LNCaP clone FGC (cell line): ENCODE measurements around the gene GPC3.

Experiments
- DNase-seq: peaks from one replicate; pipeline ENCODE4 v3.0.0-alpha.2; 2011; ENCODE audit warnings: low read depth
- H3K4me3 ChIP-seq: 2 replicates; pipeline ENCODE4 v1.5.1; 2011; ENCODE audit warnings: mild to moderate bottlenecking, low read depth, low read length, control low read depth
- TF ChIP-seq, protein P1 (sequence below): IDR thresholded peaks from 2 replicates; pipeline ENCODE4 v1.5.1; 2012; ENCODE audit warnings: mild to moderate bottlenecking; ENCODE audit not compliant: control insufficient read depth, insufficient read depth; ENCODE audit errors: extremely low read depth

Gene GPC3

DNA sequence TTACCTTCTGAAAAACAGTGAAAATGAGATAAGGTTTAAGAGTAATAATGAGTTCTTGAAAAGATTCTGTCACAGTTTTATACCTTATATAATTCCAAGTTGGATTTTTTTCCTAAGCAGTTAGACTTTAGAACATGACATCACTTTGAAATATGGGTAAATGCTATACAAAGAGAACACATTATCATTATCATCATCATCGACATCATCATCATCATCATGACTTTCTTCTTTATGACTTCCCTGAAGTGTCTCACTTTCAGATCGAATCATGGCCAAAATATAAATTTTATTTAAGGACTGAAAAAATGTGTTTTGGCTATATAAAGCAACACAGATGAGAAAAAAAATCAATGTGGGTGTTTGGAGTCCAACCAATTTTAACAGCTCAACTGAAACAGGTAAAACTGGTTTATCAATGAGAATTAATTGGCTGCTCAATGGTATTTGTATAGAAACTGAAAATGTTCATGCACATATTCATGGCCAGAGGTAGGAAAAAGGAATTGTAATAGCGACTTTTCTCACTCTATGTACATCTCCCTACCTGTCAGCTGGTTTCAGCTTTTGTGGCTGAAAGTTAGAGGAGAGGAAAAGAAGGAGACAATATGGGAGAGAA, 327.0 kb downstream of the GPC3 start:
- TF ChIP-seq, protein P1, sequence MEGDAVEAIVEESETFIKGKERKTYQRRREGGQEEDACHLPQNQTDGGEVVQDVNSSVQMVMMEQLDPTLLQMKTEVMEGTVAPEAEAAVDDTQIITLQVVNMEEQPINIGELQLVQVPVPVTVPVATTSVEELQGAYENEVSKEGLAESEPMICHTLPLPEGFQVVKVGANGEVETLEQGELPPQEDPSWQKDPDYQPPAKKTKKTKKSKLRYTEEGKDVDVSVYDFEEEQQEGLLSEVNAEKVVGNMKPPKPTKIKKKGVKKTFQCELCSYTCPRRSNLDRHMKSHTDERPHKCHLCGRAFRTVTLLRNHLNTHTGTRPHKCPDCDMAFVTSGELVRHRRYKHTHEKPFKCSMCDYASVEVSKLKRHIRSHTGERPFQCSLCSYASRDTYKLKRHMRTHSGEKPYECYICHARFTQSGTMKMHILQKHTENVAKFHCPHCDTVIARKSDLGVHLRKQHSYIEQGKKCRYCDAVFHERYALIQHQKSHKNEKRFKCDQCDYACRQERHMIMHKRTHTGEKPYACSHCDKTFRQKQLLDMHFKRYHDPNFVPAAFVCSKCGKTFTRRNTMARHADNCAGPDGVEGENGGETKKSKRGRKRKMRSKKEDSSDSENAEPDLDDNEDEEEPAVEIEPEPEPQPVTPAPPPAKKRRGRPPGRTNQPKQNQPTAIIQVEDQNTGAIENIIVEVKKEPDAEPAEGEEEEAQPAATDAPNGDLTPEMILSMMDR, result no peak
- DNase-seq, result no peak
- no peak overlapping the region for H3K4me3 ChIP-seq

DNA sequence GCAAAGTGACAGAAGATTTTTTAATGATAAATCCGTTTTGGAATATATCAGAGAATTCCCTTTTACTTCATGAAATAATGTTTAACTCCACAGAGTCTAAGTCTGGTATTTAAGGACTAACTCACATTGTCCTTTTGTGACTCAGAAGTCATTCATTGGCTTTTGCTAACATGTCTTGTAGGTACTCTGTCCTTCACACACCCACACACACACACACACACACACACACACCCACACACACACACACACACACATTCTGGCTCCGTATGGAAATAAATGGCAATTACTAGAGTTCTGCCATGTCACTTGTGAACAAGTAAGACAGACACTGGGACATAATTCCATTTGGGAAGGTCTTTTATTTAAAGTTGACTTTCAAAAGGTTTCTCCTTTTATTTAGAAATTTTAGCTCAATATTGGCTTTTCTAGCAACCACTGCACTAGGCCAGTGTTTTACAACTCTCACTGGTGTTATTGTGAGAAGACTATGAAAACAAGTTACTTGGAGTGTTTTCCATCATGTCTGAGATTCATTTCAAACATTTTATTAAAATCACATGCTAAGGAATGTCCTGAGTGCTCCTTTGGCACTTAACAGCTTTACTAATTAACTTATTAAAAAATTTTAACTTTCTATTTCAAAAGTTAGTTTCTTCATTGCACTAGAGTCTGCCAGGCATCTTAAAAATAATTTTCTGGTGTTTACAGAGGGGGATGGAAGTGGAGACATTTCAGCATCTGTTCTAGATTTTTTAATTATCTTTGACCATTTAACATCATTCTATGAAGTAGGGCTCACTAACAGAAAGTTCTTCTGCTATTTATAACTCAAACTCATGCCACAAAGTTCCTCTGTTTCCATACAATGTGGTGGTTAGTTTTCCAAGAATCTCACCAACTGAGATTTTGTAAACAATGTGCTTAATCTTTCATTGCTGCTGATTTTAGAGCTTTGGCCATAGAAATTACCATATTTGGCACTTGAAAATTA, 329.8 kb downstream of the GPC3 start:
- TF ChIP-seq, protein P1, result no peak
- H3K4me3 ChIP-seq, result no peak overlapping the region
- DNase-seq, result no peak

DNA sequence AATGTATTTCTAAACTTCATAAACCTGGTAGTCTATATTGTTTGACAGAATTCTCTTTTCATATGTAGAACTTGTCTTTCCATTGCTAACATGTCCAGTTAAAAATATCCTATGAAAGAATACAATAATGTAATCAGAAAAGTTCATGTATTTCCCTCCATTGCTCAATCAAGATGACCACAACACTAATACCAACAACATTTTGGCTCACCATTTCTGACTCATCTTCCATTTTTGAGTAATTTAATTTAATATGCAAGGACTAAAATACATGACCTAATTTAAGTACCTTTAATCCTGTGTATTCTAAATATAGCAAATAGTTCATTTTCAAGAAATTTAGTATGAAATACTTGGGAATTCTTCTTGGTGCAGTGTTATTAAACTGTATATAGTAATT, 330.6 kb downstream of the GPC3 start:
- TF ChIP-seq, protein P1, result no peak
- no peak overlapping the region for H3K4me3 ChIP-seq
- no peak for DNase-seq

DNA sequence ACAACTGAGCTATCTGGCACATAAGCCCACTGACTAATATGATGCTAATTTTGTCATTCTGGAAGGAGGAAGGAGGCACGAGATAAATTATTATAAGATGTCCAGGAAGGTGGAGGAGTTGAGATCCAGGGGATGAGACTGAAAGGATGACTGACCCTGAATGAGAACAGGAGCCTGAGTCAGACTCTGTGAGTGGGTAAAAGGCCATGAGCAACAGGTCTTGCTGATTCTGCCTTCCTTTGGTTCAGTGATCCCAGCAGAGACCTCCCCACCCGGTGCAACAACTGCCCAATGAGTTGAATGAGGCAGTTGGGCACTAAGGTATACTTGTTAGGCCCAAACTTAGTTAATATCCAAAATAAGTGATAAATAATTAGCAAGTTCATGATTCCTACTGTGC, 332.0 kb downstream of the GPC3 start:
- H3K4me3 ChIP-seq, result no peak overlapping the region
- TF ChIP-seq, protein P1, result no peak
- DNase-seq, result no peak

DNA sequence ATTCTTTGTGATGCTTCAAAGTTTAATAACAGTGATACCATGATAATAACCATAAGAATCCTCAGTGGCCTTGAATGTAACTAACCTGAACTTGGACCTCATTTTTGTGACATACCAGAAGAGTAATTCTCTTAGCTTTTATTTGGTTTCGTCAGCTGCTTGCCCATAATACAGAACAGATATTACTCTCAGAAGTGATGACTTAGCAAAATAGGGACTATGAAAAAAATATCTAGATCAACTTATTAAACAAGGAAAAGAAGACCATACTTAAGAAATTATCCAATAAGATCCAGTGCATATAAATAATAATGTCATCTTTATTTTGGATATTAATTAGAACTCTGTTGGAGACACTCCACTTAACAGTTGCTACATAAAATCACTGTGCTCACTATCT, 333.2 kb downstream of the GPC3 start:
- TF ChIP-seq, protein P1, result no peak
- no peak for DNase-seq
- no peak overlapping the region for H3K4me3 ChIP-seq

DNA sequence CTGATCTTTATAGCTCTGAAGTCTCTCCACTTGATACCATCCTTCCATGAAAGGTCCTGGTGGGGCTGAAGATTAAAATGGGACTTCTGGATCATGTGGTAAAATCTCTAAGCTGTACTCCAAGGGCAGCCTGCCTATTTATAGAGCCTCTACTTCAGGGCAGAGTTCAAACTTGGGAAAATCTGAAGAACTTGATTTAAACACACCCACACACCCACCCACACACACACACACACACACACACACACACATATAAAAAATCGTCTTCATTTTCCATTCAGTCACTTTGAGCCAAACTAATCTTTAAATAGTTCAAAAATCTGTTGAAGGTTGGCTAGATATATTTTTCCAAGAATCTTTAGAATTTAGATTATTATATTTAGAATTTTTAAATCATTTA, 335.2 kb downstream of the GPC3 start:
- TF ChIP-seq, protein P1, result no peak
- H3K4me3 ChIP-seq, result no peak overlapping the region
- no peak for DNase-seq

DNA sequence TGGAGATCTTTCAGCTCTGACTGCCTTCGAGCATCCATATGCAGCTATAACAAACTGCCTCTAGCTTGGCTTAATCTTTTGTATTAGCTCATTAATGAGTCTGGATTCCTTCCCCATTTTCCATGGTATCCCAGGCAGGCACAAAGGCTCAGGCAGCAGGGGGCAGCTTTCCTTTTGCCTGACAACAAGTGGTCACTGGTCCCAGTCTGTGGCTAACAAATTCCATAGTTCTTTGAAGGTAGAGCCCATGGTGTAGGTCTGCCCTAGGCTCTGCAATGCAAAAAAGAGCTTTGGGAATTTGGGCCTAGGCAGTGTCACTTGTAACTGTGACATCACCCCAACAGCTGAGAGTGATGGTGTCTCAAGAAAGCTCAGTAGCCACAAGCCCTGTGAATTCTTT, 335.7 kb downstream of the GPC3 start:
- TF ChIP-seq, protein P1, result 0 out of 2 replicates have a peak, but pooled peaks have one; percentile 8

More for the DNA sequence above, 335.7 kb downstream of the GPC3 start:
- no peak for DNase-seq
- H3K4me3 ChIP-seq, result no peak overlapping the region
